ENCODE data around the gene SCARB1. TPM values are rescaled to one million over a fixed set of nuclear protein-coding genes. Genes with fewer than 3 reads are reported as not detected.
A peak's percentile ranks its signal among the peaks of the same experiment; 100 is the strongest.

The SCARB1 gene
- total and polyA plus RNA-seq, 2 of the 13 experiments (the other 11 are each of a cell fraction or from before 2014, with no cell fraction given): 63.4 to 160 TPM

- TF ChIP-seq CEBPB (IDR thresholded peaks at IDR 0.05; ENCODE audit: borderline replicate concordance, low read depth, low read length) (peak; percentile 57; the same call in 1 of the 2 replicates), BCL6 (CRISPR knock-in tag; IDR thresholded peaks at IDR 0.05) (peak; percentile 90), ZBTB4 (CRISPR knock-in tag; IDR thresholded peaks at IDR 0.05; ENCODE audit: borderline replicate concordance) (peak; percentile 92; the same call in 1 of the 2 replicates), ZBTB21 (CRISPR knock-in tag; IDR thresholded peaks at IDR 0.05) (no peak), DMTF1 (CRISPR knock-in tag; IDR thresholded peaks at IDR 0.05) (no peak), POLR2AphosphoS5 (IDR thresholded peaks at IDR 0.05; ENCODE audit: low read depth, low read length) (no peak), E2F5 (CRISPR knock-in tag; conservative IDR thresholded peaks at IDR 0.05) (no peak), ZSCAN21 (CRISPR knock-in tag; IDR thresholded peaks at IDR 0.05; ENCODE audit: borderline replicate concordance) (peak; percentile 21; the same call in 1 of the 2 replicates), SALL1 (CRISPR knock-in tag; IDR thresholded peaks at IDR 0.05) (peak; percentile 97), JARID2 (CRISPR knock-in tag; IDR thresholded peaks at IDR 0.05; ENCODE audit: insufficient replicate concordance) (no peak), ZNF674 (CRISPR knock-in tag; IDR thresholded peaks at IDR 0.05; ENCODE audit: low read depth) (no peak), ZNF710 (CRISPR knock-in tag; IDR thresholded peaks at IDR 0.05; ENCODE audit: borderline replicate concordance) (no peak), PLRG1 (conservative IDR thresholded peaks at IDR 0.05) (no peak), TCF7 (IDR thresholded peaks at IDR 0.05; ENCODE audit: low read depth) (peak; percentile 83), KAT7 (CRISPR knock-in tag; IDR thresholded peaks at IDR 0.05; ENCODE audit: borderline replicate concordance) (0 out of 2 replicates have a peak, but pooled peaks have one; percentile 36), ZNF496 (CRISPR knock-in tag; IDR thresholded peaks at IDR 0.05; ENCODE audit: insufficient replicate concordance) (no peak), ZNF740 (CRISPR knock-in tag; IDR thresholded peaks at IDR 0.05) (peak; percentile 65; the same call in 1 of the 2 replicates), PCBP1 (IDR thresholded peaks at IDR 0.05; ENCODE audit: borderline replicate concordance, low read depth, low read length) (no peak)
These were observed 42.1 kb downstream of the SCARB1 start (continued) for GRCh38 chr12:124821252-124822200.
